HepG2 (cell line): ENCODE data around the gene TJAP1.

ENCODE experiments used
- CBFB ChIP-seq: sonication (generic); formaldehyde crosslinking; IDR thresholded peaks from 2 replicates; pipeline ENCODE4 v1.4.0; 2020; ENCODE audit warnings: missing genetic modification reagents
- ELF1 ChIP-seq: sonication (generic); formaldehyde crosslinking; IDR thresholded peaks from 2 replicates; pipeline ENCODE4 v1.4.0; 2020; ENCODE audit warnings: missing genetic modification reagents
- PATZ1 ChIP-seq: sonication (generic); formaldehyde crosslinking; IDR thresholded peaks from 2 replicates; pipeline ENCODE4 v1.4.0; 2020; ENCODE audit warnings: missing genetic modification reagents
- POLR2A ChIP-seq, 2 experiments: IDR thresholded peaks; 2 replicates each; pipeline ENCODE4 v1.6.1; 2011; ENCODE audit warnings: low read depth in 2 of 2, low read length in 2 of 2, mild to moderate bottlenecking in 1 of 2, moderate library complexity in 1 of 2; ENCODE audit not compliant: insufficient read depth in 1 of 2
- POLR2AphosphoS5 ChIP-seq: IDR thresholded peaks from 2 replicates; pipeline ENCODE4 v1.6.1; 2012; ENCODE audit warnings: low read depth, low read length
- SRSF1 ChIP-seq: fragments of 200-400 bp; formaldehyde crosslinking; optimal IDR thresholded peaks from 2 replicates; pipeline ENCODE3; 2017; ENCODE audit warnings: mild to moderate bottlenecking, low read depth, low read length, moderate library complexity
- TCF12 ChIP-seq, 2 experiments: fragments of 450-650 bp in 1 of 2; sonication (generic) in 1 of 2; formaldehyde crosslinking in 1 of 2; IDR thresholded peaks; 2 replicates each; pipeline versions ENCODE4 v1.6.1 to v1.8.0; 2017 to 2022; ENCODE audit warnings: antibody characterized with exemption in 1 of 2, mild to moderate bottlenecking in 1 of 2, missing genetic modification reagents in 1 of 2, moderate library complexity in 1 of 2
- ZC3H4 ChIP-seq: sonication (generic); formaldehyde crosslinking; IDR thresholded peaks from 2 replicates; pipeline ENCODE4 v1.4.0; 2020; ENCODE audit warnings: missing genetic modification reagents, borderline replicate concordance
- ZNF83 ChIP-seq: sonication (generic); formaldehyde crosslinking; IDR thresholded peaks from 2 replicates; pipeline ENCODE4 v1.4.0; 2020; ENCODE audit warnings: missing genetic modification reagents, mild to moderate bottlenecking, borderline replicate concordance
- TF ChIP-seq, protein P1 (sequence below): sonication (generic); formaldehyde crosslinking; IDR thresholded peaks from 2 replicates; pipeline ENCODE4 v1.5.0; 2020; ENCODE audit warnings: mild to moderate bottlenecking, missing genetic modification reagents, moderate library complexity

DNA sequence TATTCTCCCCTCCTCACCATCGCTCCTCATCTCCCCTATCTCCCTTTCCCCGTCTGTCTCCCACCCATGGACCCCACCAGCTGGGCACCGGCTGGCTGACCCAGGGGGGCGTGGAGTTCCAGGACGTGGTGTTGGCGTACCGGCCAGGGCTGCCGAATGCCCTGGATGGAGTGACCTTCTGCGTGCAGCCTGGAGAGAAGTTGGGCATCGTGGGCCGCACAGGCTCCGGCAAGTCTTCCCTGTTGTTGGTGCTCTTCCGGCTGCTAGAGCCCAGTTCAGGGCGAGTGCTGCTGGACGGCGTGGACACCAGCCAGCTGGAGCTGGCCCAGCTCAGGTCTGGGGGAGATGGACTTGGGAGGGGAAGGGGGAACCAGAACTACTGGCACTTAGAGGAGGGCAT lies 29.8 kb upstream of the TJAP1 start:
- TF ChIP-seq SRSF1: no peak
- TF ChIP-seq ELF1 (CRISPR knock-in tag): no peak
- no peak for TF ChIP-seq CBFB (CRISPR knock-in tag)
- no peak for TF ChIP-seq ZNF83 (CRISPR knock-in tag)
- TF ChIP-seq ZC3H4 (CRISPR knock-in tag): no peak
- TF ChIP-seq POLR2A (IDR thresholded peaks at IDR 0.05; ENCODE audit: insufficient read depth in 1 of 2, low read depth in 2 of 2, low read length in 2 of 2): no peak
- TF ChIP-seq TCF12 (IDR thresholded peaks at IDR 0.05): no peak
- TF ChIP-seq TCF12 (CRISPR knock-in tag; IDR thresholded peaks at IDR 0.05): no peak
- no peak for TF ChIP-seq PATZ1
- no peak for TF ChIP-seq POLR2AphosphoS5
- TF ChIP-seq, protein P1, sequence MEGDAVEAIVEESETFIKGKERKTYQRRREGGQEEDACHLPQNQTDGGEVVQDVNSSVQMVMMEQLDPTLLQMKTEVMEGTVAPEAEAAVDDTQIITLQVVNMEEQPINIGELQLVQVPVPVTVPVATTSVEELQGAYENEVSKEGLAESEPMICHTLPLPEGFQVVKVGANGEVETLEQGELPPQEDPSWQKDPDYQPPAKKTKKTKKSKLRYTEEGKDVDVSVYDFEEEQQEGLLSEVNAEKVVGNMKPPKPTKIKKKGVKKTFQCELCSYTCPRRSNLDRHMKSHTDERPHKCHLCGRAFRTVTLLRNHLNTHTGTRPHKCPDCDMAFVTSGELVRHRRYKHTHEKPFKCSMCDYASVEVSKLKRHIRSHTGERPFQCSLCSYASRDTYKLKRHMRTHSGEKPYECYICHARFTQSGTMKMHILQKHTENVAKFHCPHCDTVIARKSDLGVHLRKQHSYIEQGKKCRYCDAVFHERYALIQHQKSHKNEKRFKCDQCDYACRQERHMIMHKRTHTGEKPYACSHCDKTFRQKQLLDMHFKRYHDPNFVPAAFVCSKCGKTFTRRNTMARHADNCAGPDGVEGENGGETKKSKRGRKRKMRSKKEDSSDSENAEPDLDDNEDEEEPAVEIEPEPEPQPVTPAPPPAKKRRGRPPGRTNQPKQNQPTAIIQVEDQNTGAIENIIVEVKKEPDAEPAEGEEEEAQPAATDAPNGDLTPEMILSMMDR: no peak
